Brain microvascular endothelial cell (primary cell): ENCODE data around the gene PTK6.

Experiments used
- DNase-seq: peaks from one replicate; pipeline ENCODE4 v3.0.0-alpha.2; 2020
- H3K27ac ChIP-seq: fragments of 250-450 bp; sonication (Bioruptor Pico); 2 replicates; pipeline ENCODE4 v1.5.1; 2020; ENCODE audit warnings: mild to moderate bottlenecking, moderate library complexity
- H3K27me3 ChIP-seq: fragments of 250-450 bp; sonication (Bioruptor Pico); replicated peaks from 2 replicates; pipeline ENCODE4 v1.5.1; 2020; ENCODE audit warnings: mild to moderate bottlenecking
- H3K36me3 ChIP-seq: fragments of 250-450 bp; sonication (Bioruptor Pico); replicated peaks from 2 replicates; pipeline ENCODE4 v1.5.1; 2020; ENCODE audit warnings: mild to moderate bottlenecking
- H3K4me3 ChIP-seq: 2 replicates; pipeline ENCODE4 v1.5.1; 2011; ENCODE audit warnings: low read depth, mild to moderate bottlenecking, control low read depth, low read length, moderate library complexity
- in situ Hi-C: cut with HindIII; loops from 2 replicates; pipeline ENCODE4 v1.10.0; 2017; ENCODE audit warnings: low sequenced_read_pairs, low pct_ligation_motif_present
- TF ChIP-seq, protein P1 (sequence below): IDR thresholded peaks from 2 replicates; pipeline ENCODE4 v1.5.1; 2011; ENCODE audit warnings: low read depth, mild to moderate bottlenecking, moderate library complexity, low read length, control low read depth, inconsistent platforms; ENCODE audit errors: missing control alignments

The PTK6 gene

DNA sequence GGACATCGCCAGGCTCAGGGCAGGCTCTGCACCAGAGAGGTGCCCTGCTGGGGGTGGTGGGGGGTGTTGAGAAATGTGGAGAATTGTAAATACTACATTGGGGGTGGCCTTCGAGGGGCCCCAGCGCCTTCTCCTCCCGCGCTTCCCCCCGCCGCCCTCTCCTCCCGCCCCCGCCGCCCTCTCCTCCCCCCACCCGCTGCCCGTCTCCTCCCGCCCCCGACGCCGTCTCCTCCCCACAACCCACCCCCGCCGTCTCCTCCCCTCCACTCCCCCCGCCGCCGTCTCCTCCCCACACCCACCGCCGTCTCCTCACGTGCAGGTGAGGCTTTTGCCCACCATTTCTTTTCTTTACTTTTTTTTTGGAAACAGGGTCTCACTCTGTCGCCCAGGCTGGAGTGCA is 11.8 kb upstream of the PTK6 start:
- TF ChIP-seq, protein P1, sequence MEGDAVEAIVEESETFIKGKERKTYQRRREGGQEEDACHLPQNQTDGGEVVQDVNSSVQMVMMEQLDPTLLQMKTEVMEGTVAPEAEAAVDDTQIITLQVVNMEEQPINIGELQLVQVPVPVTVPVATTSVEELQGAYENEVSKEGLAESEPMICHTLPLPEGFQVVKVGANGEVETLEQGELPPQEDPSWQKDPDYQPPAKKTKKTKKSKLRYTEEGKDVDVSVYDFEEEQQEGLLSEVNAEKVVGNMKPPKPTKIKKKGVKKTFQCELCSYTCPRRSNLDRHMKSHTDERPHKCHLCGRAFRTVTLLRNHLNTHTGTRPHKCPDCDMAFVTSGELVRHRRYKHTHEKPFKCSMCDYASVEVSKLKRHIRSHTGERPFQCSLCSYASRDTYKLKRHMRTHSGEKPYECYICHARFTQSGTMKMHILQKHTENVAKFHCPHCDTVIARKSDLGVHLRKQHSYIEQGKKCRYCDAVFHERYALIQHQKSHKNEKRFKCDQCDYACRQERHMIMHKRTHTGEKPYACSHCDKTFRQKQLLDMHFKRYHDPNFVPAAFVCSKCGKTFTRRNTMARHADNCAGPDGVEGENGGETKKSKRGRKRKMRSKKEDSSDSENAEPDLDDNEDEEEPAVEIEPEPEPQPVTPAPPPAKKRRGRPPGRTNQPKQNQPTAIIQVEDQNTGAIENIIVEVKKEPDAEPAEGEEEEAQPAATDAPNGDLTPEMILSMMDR = no peak
- Histone ChIP-seq H3K27me3 (peaks cover 18% of the 10 kb centered on the region), H3K36me3 (no peaks in the 10 kb centered on the region), H3K27ac (no peak overlapping the region), H3K4me3 (no peak overlapping the region)
- in situ Hi-C loops = no loop called here
- no peak for DNase-seq

DNA sequence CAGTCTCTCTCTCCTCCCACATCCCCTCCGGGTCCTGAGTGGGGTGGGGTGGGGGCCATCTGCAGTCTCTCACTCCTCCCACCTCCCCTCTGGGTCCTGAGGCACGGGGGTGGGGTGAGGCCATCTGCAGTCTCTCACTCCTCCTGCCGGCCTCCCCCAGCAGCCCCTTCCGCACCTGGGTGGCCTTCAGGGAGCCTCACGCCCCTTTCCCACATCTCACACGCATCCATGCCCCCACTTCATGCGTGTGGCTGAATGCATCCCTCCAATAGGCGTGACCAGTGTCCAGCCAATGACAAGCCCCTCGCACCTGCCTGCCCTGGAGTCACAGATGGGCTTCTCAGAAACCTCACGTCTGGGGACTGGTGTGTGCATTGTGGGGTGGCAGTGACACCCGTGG is 11.4 kb upstream of the PTK6 start:
- Histone ChIP-seq H3K27me3 (peaks cover 18% of the 10 kb centered on the region), H3K4me3 (no peak overlapping the region), H3K36me3 (no peaks in the 10 kb centered on the region), H3K27ac (no peak overlapping the region)
- DNase-seq = no peak
- in situ Hi-C loops = no loop called here
- TF ChIP-seq, protein P1 = no peak

DNA sequence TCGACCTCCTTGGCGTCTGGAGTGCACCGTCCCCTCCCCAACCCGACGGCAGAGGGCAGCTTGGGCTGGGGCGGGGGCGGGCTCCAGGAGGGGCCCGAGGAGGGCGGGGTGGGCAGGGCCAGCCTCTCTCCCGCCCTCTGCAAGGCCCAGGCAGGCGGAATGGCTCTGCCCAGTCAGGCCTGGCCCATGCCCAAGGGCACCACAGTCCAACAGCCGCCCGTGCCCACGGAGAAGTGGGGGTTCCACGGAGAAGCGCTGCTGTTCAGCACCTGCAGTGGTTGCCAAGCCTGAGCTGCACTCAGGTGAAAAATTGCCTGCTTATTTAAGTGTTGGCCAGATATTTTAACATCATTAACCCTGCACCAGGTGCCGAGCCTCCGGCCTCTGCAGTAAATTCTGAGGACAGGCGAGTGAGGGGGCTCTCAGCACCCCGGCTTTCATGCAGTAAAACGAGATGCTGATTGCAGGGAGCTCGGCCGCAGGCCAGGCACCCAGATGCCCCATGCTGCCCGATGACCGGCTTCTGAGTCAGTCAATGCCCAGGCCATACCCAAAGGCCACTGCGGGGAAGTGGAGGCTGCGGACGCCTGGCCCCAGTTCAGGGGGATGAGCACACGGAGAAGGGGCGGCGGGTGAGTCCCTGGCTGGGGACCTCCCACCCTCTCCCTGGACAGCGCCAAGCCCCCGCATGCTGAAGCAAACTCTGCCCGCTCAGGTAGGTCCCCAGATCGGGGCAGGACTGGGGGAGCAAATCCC is 10.7 kb upstream of the PTK6 start, which contains the start of gene SRMS:
Gene SRMS (minus strand): TSS at position 25 of the 756 bp plus-strand sequence. CDS start 286 bp downstream, outside the sequence.
- H3K27me3 ChIP-seq = peaks cover 18% of the 10 kb centered on the region
- H3K27ac ChIP-seq = no peak within 1 kb of the TSS
- H3K36me3 ChIP-seq = no peaks in the 10 kb centered on the region
- in situ Hi-C loops = no loop called here
- DNase-seq = no peak
- H3K4me3 ChIP-seq = no peak within 1 kb of the TSS
- TF ChIP-seq, protein P1 = no peak

DNA sequence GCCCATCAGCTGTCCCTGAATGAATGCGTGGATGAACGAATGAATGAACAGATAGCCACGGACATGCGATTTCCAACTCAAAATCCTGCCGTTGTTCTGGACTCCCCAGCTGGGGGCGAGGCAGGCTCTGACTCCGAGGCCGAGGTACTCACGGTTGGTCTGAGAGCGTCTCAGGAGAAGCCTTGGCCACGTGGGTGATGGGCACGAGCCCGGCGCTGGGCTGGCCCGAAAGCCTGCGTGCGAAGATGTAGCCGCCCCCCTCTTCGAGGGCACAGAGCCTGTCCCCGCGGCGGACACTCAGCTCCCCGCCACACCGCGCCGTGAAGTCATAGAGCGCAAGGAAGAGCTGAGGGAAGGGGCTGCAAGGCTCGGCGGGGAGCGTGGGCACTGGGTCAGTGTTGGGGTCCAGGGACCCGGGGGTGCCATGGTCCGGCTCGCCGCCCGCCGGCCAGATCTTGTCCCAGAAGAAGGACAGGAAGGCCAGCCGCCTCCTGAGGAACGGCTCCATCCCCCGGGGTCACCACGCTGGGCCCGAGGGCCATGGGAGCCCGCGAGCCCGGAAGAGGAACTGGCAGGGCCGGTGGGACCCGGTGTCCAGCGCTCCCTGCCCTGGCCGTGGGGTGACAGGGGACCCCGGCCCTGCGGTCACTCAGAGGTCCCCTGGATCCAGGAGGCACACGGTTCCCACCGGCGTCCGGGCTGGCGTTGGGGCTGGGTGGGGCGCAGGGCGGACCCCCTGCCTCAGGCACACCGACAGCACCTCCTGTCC is 10.0 kb upstream of the PTK6 start:
- no peak for DNase-seq
- Histone ChIP-seq H3K4me3 (no peak overlapping the region), H3K27ac (no peak overlapping the region), H3K27me3 (peaks cover 18% of the 10 kb centered on the region), H3K36me3 (no peaks in the 10 kb centered on the region)
- TF ChIP-seq, protein P1 = no peak
- in situ Hi-C loops = no loop called here

DNA sequence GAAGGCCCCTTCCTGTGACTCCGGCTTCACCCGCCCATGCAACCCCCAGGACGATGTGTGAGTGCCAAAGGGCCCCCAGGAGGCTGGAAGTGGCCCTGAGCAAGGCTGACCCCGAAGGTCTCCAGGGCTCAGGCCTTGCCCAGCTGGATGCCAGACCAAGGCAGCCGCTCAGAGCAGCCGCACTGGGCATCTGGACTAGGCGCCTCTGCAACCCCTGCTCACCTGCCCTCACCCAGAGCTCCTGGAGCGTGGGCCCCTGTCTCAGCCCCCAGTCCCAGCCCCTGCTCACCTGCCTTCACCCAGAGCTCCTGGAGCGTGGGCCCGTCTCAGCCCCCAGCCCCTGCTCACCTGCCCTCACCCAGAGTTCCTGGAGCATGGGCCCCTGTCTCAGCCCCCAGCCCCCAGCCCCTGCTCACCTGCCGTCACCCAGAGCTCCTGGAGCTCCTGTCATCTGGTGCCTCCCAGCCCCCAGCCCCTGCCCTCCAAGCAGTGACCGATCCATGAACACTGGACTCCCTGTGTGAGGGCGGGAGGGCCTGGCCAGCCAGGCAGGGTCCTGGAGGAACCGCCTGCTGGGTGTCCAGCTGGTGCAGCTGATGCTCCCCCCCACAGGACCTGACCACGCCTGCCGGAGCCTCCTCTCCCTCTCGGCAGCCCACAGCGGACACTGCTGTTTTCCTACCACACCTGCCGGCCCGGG is 9.2 kb upstream of the PTK6 start:
- DNase-seq = no peak
- TF ChIP-seq, protein P1 = no peak
- Histone ChIP-seq H3K4me3 (no peak overlapping the region), H3K27ac (no peak overlapping the region), H3K36me3 (no peaks in the 10 kb centered on the region), H3K27me3 (peaks cover 18% of the 10 kb centered on the region)
- in situ Hi-C loops = no loop called here
